Measurements from ENCODE around the gene HAPLN3.

GRCh38 chr15:88915354-88915753 is 20.0 kb upstream of the HAPLN3 start:
- TF ChIP-seq CTCF (IDR thresholded peaks at IDR 0.05) (no peak), POLR2A (IDR thresholded peaks at IDR 0.05) (no peak)

Data from vagina (tissue), 2 donors.